CD4-positive, alpha-beta T cell (primary cell): ENCODE data around the gene GNAZ. TPM values are rescaled to one million over a fixed set of nuclear protein-coding genes. Genes with fewer than 3 reads are reported as not detected.

Experiments
- ATAC-seq: fragments of 200-7000 bp; cut with Tn5 transposase; one replicate; pipeline ENCODE4 v1.10.0; 2022; ENCODE audit warnings: mild to moderate bottlenecking; ENCODE audit not compliant: poor library complexity
- CTCF ChIA-PET: fragments of 350-600 bp; sonication (Branson Sonifier 250); formaldehyde crosslinking; loops from one replicate; lab custom pipeline; 2021; ENCODE audit warnings: antibody characterized with exemption, inconsistent platforms; lab: Charles Lee
- POLR2A ChIA-PET: fragments of 350-600 bp; sonication (Branson Sonifier 250); formaldehyde crosslinking; loops from one replicate; lab custom pipeline; 2021; ENCODE audit warnings: antibody characterized with exemption, inconsistent platforms; lab: Charles Lee
- DNase-seq, 14 experiments: peaks; one replicate each; pipeline ENCODE4 v3.0.0-alpha.2; 2013 to 2020; ENCODE audit warnings: mixed read lengths in 2 of 14
- H3K27ac ChIP-seq, 2 donors: one replicate each; pipeline versions ENCODE4 v1.5.1 to v1.7.0; 2013; ENCODE audit warnings: low read length in 2 of 2, low read depth in 1 of 2, mild to moderate bottlenecking in 1 of 2
- H3K27me3 ChIP-seq, 2 experiments: 1 replicate in 1 of 2; 2 replicates in 1 of 2; pipeline versions ENCODE4 v1.6.1 to v1.7.0; 2013; ENCODE audit warnings: low read length in 2 of 2, control low read depth in 1 of 2, mild to moderate bottlenecking in 1 of 2, moderate library complexity in 1 of 2; ENCODE audit not compliant: insufficient read depth in 2 of 2, control insufficient read depth in 1 of 2
- H3K36me3 ChIP-seq: one replicate; pipeline ENCODE4 v1.6.1; 2013; ENCODE audit warnings: low read length, control low read depth; ENCODE audit not compliant: insufficient read depth
- H3K4me1 ChIP-seq: one replicate; pipeline ENCODE4 v1.6.1; 2013; ENCODE audit warnings: low read length, control low read depth; ENCODE audit not compliant: insufficient read depth
- H3K4me3 ChIP-seq: one replicate; pipeline ENCODE4 v1.5.1; 2013; ENCODE audit warnings: mild to moderate bottlenecking, low read length, moderate library complexity
- H3K9me3 ChIP-seq, 2 experiments: 1 replicate in 1 of 2; 2 replicates in 1 of 2; pipeline versions ENCODE4 v1.6.1 to v1.7.0; 2013; ENCODE audit warnings: low read length in 2 of 2, mild to moderate bottlenecking in 2 of 2, control low read depth in 1 of 2, moderate library complexity in 1 of 2; ENCODE audit not compliant: control insufficient read depth in 1 of 2, insufficient read depth in 1 of 2
- H3K27ac Mint-ChIP-seq: one replicate; pipeline ENCODE4 v1.8.0; 2020; ENCODE audit warnings: mixed read lengths
- H3K27me3 Mint-ChIP-seq: one replicate; pipeline ENCODE4 v1.8.0; 2021; ENCODE audit warnings: mixed read lengths
- H3K36me3 Mint-ChIP-seq: one replicate; pipeline ENCODE4 v1.8.0; 2021; ENCODE audit warnings: low read depth, mixed read lengths
- H3K4me1 Mint-ChIP-seq: one replicate; pipeline ENCODE4 v1.8.0; 2021; ENCODE audit warnings: low read depth, mixed read lengths
- H3K4me3 Mint-ChIP-seq: one replicate; pipeline ENCODE4 v1.8.0; 2020; ENCODE audit warnings: mild to moderate bottlenecking, mixed read lengths
- H3K9me3 Mint-ChIP-seq: one replicate; pipeline ENCODE4 v1.8.0; 2020; ENCODE audit warnings: mixed read lengths
- intact Hi-C, 2 experiments: fragments of 100-400 bp; cut with DNase I in 1 of 2; cut with micrococcal nuclease in 1 of 2; formaldehyde crosslinking; loops; one replicate each; pipeline versions ENCODE4 v1.15.1 to v1.9.0; 2023 to 2025; cut with DNase I, micrococcal nuclease
- total RNA-seq, 174 experiments: library from RNA in 2 of 174; stranded (reverse) in 2 of 174; gene quantifications; one replicate each; pipeline ENCODE4 v1.2.3 and lab custom pipeline; 2021 to 2026
- TF ChIP-seq, protein P1 (sequence below): fragments of 200-600 bp; IDR thresholded peaks from one replicate; pipeline ENCODE4 v1.8.0; 2022; ENCODE audit warnings: antibody characterized with exemption, mild to moderate bottlenecking

The GNAZ gene
- total RNA-seq, 2 experiments from 2014 or later = 0.20 to 0.38 TPM

DNA sequence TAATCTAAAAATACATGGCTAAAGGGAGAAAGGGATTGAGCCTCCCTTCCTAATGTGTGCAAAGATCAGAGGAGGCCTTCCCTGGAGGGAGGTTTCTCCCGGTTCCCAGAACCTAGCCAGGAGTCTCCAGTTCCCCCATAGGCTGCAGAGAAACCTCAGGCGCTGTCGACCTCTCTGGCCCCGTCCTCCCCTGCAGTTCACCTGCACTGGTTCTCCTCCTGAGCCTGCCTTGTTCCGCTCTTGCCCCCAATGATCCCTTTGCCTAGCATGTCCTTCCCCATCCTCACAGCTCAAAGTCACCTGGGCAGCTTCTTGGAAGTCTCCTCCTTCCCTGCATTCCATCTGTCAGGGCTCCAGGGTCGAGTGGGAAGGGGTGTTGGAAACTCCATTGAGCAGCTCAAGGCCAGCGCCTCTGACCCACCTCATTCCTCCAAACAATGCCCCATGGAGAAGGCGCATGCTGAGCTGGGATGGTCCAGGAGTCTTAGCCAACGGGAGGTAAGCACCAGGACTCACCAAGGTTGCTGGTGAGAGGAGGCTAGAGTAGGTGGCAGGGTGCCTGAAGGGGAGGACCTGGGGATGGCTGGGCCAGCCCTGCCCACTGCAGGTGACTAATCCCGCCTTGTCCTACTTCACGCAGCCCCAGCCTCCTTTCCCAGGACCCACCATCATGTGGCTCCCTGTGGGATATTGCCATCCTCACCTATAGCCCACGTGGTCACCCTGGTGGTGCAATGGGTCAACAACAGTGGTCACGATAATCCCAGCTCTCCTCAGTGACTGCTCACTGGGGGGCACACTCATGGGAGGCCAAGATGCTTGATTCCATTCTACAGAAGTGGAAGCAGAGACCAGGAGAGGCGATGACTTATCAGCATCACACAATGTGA lies 56.1 kb downstream of the GNAZ start:
- POLR2A ChIA-PET = no interaction called here

DNA sequence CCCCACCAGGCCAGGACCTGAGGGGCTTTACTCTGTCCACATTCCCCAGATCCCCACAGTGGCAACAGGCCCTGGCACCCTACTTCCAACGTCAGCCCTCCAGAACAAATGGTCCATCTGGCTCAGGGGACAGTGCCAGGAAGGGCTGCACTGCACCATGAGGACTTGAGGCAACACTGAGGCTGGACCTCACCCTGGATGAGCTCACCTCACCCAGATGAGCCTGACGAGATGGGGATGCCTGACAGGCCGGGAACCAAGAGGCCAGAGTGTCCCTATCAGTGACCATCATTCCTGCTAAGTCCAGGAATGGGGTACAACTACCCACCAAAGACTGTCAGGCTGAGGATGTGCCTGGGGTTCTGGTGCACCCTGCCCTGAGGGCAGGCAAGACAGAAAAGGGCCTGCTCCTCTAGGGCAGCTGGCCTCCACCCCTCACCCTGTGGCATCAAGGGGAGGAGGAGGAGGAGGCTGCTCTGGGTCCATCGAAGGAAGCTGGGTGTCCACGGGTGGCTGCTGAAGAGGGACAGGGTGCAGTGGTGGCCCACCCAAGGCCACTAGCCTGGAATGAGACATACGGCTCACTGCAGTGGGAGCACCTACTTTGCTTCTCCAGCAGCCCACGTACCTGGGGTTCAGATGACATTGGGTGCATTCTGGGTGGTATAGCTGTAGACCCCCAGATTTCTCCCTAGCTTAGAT lies 56.9 kb downstream of the GNAZ start:
- ATAC-seq (no peak), DNase-seq (no peak)
- ChIA-PET CTCF (interaction anchor here (1.2 to 2.2 kb wide), 3 partner anchors 167 to 172 kb away, joined by 3 to 24 read pairs (median 14); no protein-coding TSS in a partner anchor), POLR2A (no interaction called here)
- Histone ChIP-seq H3K27me3 (no peaks in the 10 kb centered on the region), H3K4me3 (no peak overlapping the region), H3K4me1 (peaks cover 7% of the 10 kb centered on the region), H3K9me3 (no peaks in the 10 kb centered on the region), H3K27ac (no peak overlapping the region), H3K36me3 (no peaks in the 10 kb centered on the region)
- intact Hi-C loops = loop anchor here in 1 of 2 experiments (10.0 kb wide), 1 partner anchor 412 kb away; no protein-coding TSS in a partner anchor
- no peak overlapping the region for H3K27ac Mint-ChIP-seq
- no peaks in the 10 kb centered on the region for H3K27me3 Mint-ChIP-seq
- H3K4me3 Mint-ChIP-seq = no peak overlapping the region
- TF ChIP-seq, protein P1, sequence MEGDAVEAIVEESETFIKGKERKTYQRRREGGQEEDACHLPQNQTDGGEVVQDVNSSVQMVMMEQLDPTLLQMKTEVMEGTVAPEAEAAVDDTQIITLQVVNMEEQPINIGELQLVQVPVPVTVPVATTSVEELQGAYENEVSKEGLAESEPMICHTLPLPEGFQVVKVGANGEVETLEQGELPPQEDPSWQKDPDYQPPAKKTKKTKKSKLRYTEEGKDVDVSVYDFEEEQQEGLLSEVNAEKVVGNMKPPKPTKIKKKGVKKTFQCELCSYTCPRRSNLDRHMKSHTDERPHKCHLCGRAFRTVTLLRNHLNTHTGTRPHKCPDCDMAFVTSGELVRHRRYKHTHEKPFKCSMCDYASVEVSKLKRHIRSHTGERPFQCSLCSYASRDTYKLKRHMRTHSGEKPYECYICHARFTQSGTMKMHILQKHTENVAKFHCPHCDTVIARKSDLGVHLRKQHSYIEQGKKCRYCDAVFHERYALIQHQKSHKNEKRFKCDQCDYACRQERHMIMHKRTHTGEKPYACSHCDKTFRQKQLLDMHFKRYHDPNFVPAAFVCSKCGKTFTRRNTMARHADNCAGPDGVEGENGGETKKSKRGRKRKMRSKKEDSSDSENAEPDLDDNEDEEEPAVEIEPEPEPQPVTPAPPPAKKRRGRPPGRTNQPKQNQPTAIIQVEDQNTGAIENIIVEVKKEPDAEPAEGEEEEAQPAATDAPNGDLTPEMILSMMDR = no peak
- H3K4me1 Mint-ChIP-seq = peaks cover 5% of the 10 kb centered on the region
- no peaks in the 10 kb centered on the region for H3K36me3 Mint-ChIP-seq
- H3K9me3 Mint-ChIP-seq = no peaks in the 10 kb centered on the region

More for the DNA sequence above, 56.1 kb downstream of the GNAZ start:
- no peak overlapping the region for H3K27ac ChIP-seq
- Mint-ChIP-seq H3K4me1 (peaks cover 5% of the 10 kb centered on the region), H3K27ac (no peak overlapping the region), H3K27me3 (no peaks in the 10 kb centered on the region), H3K4me3 (no peak overlapping the region), H3K9me3 (no peaks in the 10 kb centered on the region), H3K36me3 (no peaks in the 10 kb centered on the region)
- intact Hi-C loops = loop anchor here in 1 of 2 experiments (10.0 kb wide), 1 partner anchor 412 kb away; no protein-coding TSS in a partner anchor
- H3K9me3 ChIP-seq = no peaks in the 10 kb centered on the region
- no peaks in the 10 kb centered on the region for H3K27me3 ChIP-seq
- ATAC-seq (no peak), DNase-seq (no peak)
- H3K36me3 ChIP-seq = no peaks in the 10 kb centered on the region
- TF ChIP-seq, protein P1 = no peak
- peaks cover 7% of the 10 kb centered on the region for H3K4me1 ChIP-seq
- no peak overlapping the region for H3K4me3 ChIP-seq
- CTCF ChIA-PET = no interaction called here

DNA sequence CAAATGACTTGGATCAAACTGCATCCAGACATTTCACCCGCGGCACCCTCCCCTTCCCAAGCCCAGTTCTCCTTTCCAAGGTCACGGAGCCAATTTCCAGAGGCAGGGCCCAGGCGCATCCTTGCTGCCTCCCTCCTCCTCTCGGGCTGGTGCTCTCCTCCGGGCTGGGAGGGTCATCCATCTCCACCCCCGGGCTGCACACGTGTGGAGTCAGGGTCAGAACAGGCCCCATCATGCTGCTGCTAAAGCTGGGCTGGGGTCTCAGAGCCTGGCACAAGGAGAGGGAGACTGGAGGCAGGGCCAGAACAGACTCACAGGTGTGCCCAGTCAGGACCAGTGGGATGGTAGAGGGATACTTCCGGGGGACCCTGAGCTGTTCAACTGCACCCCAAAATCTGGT lies 57.5 kb downstream of the GNAZ start:
- H3K27ac ChIP-seq = no peak overlapping the region
- intact Hi-C loops = loop anchor here (1.0 to 10.0 kb wide), 3 partner anchors 168 to 540 kb away; no protein-coding TSS in a partner anchor
- no peak overlapping the region for H3K27ac Mint-ChIP-seq
- no peaks in the 10 kb centered on the region for H3K9me3 Mint-ChIP-seq
- ATAC-seq = no peak
- H3K36me3 ChIP-seq = no peaks in the 10 kb centered on the region
- no peaks in the 10 kb centered on the region for H3K9me3 ChIP-seq
- ChIA-PET CTCF (interaction anchor here (0.7 to 2.2 kb wide), 9 partner anchors 13 to 258 kb away, joined by 3 to 24 read pairs (median 3); partner anchors contain the start of gene RAB36), POLR2A (interaction anchor here (0.8 kb wide), 2 partner anchors 10 to 167 kb away, joined by 3 read pairs; no protein-coding TSS in a partner anchor)
- H3K4me1 Mint-ChIP-seq = peaks cover 5% of the 10 kb centered on the region
- no peaks in the 10 kb centered on the region for H3K36me3 Mint-ChIP-seq
- no peak overlapping the region for H3K4me3 ChIP-seq
- no peaks in the 10 kb centered on the region for H3K27me3 ChIP-seq
- H3K4me3 Mint-ChIP-seq = no peak overlapping the region
- no peaks in the 10 kb centered on the region for H3K27me3 Mint-ChIP-seq
- peaks cover 7% of the 10 kb centered on the region for H3K4me1 ChIP-seq
- TF ChIP-seq, protein P1 = no peak
- no peak for DNase-seq
